GM21717 (cell line): Measurements from ENCODE around the gene GCDH.
"Not testable (repeated sequence)": the region's sequence is repeated elsewhere in the genome, so short reads cannot be mapped to it uniquely, and the experiment has no call there.

ENCODE experiments used
- ATAC-seq: cut with Tn5 transposase; IDR thresholded peaks from one replicate; pipeline ENCODE4 v1.9.1; 2021; ENCODE audit warnings: mild to moderate bottlenecking, moderate library complexity; ENCODE audit not compliant: unreplicated experiment

GCDH gene

GRCh38 chr19:12899891-12900518 lies 9.0 kb downstream of the GCDH start:
- peak; percentile 52 for ATAC-seq

GRCh38 chr19:12907166-12907565 lies 16.2 kb downstream of the GCDH start:
- ATAC-seq = no peak

- ATAC-seq = no peak
These were observed 21.6 kb downstream of the GCDH start for GRCh38 chr19:12912571-12912970.

- ATAC-seq = no peak
These were observed 22.1 kb downstream of the GCDH start for GRCh38 chr19:12913011-12913561.

GRCh38 chr19:12913851-12914690 lies 23.1 kb downstream of the GCDH start:
- no peak for ATAC-seq

- ATAC-seq = not testable (repeated sequence)
These were observed 24.9 kb downstream of the GCDH start for GRCh38 chr19:12915860-12916259.

- ATAC-seq = no peak
These were observed 27.3 kb downstream of the GCDH start for GRCh38 chr19:12918253-12918652.

- ATAC-seq = no peak
These were observed 30.1 kb downstream of the GCDH start for GRCh38 chr19:12921047-12921446.

GRCh38 chr19:12922959-12923358 lies 32.0 kb downstream of the GCDH start:
- ATAC-seq = no peak

GRCh38 chr19:12924621-12925310 lies 33.8 kb downstream of the GCDH start:
- ATAC-seq = no peak

- no peak for ATAC-seq
These were observed 39.2 kb downstream of the GCDH start for GRCh38 chr19:12930002-12930645.

GRCh38 chr19:12932392-12933286 lies 41.7 kb downstream of the GCDH start:
- ATAC-seq = no peak

- ATAC-seq = peak; percentile 41
These were observed 42.5 kb downstream of the GCDH start, which contains the start of gene FARSA for GRCh38 chr19:12933287-12934072. TSS of gene FARSA (minus strand) at chr19:12933711. CDS start at chr19:12933696, 15 bp downstream.

GRCh38 chr19:12935071-12935470 lies 44.1 kb downstream of the GCDH start:
- ATAC-seq = no peak

- ATAC-seq = no peak
These were observed 45.6 kb downstream of the GCDH start for GRCh38 chr19:12936582-12936981.

GRCh38 chr19:12937093-12937926 lies 46.4 kb downstream of the GCDH start:
- ATAC-seq = no peak

- peak; percentile 76 for ATAC-seq
These were observed 47.2 kb downstream of the GCDH start, which contains the start of gene CALR for GRCh38 chr19:12937927-12938778. TSS of gene CALR (plus strand) at chr19:12938609. CDS start at chr19:12938680, 71 bp downstream.
